HG03442 (cell line): Measurements from ENCODE around the gene INTS1.

ENCODE experiments used
- ATAC-seq: cut with Tn5 transposase; IDR thresholded peaks from one replicate; pipeline ENCODE4 v1.9.1; 2021; ENCODE audit warnings: mild to moderate bottlenecking, moderate library complexity; ENCODE audit not compliant: unreplicated experiment

The INTS1 gene

DNA sequence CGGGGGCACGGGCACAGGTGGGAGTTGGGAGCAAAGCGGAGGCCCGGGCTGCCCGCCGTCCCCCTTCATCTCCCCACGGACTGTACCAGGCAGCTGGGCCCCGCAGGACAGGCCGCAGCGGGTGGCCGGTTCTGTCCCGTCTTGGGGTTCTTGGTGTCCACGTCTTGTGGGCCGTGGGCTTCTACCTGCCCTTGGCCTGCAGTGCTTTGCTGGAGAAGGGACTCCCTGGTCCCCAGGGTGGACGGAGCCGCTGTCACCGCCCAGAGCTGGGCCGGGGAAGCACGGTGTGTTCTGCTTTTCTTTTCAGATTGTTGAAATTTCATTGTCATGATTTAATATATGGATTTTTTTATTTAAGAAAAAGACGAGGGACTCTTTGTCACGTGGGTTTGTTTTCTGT, 38.1 kb upstream of the INTS1 start:
- no peak for ATAC-seq

DNA sequence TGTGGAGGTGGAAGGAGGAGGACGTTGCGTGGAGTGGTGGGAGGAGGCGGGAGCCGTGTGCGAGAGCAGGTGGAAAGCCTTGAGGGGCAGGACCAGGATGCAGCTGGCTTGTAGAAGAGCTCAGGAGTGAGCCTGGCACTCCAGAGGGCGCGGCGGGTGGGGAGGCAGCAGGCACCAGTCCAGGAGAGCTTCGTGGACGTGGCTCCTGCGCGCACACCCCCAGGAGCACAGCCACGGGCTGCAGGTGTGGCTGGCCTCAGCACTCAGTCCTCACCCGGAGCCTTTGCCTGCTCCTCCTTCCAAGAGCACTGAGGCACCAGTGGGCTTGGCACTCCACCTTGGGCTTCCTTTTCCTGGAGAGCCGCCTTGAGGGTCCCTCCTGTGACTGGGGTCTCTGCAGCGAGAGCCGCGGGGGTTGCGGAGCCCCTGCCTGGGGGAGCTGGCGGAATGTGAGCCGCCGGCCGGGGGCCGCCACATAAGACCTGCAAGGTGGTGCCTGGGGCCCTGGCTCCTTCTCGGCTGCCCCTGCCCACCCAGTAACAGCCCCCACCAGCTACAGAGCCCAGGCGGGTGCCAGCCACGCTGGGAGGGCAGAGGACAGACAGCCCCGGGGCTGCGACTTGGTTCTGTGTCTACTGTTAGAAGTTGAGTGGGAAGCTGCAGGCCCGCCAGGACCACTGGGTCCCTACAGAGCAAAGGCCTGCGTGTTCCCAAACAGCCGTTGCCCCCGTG, 37.4 kb upstream of the INTS1 start:
- no peak for ATAC-seq

DNA sequence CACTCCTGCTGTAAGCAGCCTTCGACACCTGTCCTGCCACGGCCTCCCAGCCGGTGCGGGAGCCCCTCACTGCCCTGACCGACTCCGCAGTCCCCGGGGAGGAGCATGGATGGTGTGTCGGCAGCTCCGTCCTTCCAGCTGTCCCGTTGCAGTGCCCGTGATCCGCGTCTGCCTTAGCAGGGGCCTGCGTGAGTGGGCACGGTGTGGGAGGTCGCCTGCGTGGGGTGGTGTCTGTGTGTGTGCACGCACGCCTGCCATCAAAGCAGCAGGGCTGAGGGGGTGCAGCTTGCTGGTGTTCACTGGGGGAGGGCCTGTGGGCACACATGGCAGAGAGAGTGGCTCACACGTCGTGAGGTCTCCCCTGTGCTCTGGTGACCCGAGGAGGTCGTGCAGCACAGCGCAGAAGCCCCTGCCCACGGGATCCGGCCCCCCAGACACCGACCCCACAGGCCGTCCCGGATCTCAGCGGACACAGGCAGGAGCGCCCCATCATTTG, 36.6 kb upstream of the INTS1 start:
- ATAC-seq: no peak

DNA sequence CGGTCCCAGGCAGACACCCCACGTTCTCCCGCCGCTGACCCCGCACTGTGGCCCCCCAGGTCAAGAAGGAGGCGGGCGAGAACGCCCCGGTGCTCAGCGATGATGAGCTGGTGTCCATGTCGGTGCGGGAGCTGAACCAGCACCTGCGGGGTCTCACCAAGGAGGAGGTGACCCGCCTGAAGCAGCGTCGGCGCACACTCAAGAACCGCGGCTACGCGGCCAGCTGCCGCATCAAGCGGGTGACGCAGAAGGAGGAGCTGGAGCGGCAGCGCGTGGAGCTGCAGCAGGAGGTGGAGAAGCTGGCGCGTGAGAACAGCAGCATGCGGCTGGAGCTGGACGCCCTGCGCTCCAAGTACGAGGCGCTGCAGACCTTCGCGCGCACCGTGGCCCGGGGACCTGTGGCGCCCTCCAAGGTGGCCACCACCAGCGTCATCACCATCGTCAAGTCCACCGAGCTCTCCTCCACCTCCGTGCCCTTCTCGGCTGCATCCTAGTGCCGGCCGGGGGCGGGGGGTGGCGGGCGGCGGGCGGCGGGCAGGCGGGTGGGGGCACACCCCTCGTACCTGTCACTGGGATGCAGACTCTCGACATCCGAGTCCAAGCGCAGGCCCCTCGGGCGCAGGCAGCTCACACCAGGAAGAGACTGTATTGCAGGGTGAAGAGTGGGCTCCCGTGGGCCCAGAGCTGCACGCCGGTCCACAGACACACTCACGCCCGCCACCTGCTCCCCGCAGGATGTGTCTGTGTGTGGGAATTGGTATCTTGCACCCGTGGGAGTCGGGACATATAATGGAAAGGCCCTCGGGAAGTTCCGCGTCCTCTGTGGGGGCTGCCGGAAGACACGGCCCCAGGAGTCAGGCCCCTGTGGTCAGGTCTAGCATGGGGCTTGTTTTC, 35.9 kb upstream of the INTS1 start:
- no peak for ATAC-seq

- ATAC-seq: no peak
Observed at GRCh38 chr7:1539181-1539881, 35.1 kb upstream of the INTS1 start.

DNA sequence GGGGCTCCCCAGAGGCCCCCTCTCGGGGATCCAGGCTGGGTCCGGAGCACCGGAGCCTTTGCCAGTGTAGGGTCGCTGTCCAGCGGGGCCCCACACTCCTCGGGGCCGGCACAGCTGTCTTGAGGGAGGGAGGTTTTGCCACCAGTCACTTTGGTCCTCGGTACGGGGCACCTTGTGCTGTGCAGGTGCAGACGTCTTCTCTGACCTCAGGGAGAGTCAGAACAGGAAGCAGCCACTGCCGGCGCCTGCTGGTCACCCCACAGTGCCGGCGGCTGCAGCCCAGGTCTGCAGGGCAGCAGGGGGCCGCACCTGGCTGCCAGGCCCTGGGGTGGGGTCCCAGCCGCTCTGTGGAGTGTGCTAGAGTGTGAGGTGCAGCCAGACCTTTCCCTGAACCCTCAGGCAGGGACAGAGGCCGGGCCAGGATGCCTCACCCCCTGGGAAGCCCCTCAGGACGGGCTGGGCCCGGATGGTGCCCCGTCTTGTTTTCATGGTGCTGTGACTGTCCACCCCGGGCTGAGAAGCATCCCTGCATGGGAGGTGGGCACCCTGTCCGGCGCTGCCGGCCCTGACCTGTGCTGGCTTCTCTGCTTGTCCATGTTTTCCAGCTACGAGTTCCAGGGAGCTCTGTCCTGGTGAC, 34.5 kb upstream of the INTS1 start:
- ATAC-seq: no peak

DNA sequence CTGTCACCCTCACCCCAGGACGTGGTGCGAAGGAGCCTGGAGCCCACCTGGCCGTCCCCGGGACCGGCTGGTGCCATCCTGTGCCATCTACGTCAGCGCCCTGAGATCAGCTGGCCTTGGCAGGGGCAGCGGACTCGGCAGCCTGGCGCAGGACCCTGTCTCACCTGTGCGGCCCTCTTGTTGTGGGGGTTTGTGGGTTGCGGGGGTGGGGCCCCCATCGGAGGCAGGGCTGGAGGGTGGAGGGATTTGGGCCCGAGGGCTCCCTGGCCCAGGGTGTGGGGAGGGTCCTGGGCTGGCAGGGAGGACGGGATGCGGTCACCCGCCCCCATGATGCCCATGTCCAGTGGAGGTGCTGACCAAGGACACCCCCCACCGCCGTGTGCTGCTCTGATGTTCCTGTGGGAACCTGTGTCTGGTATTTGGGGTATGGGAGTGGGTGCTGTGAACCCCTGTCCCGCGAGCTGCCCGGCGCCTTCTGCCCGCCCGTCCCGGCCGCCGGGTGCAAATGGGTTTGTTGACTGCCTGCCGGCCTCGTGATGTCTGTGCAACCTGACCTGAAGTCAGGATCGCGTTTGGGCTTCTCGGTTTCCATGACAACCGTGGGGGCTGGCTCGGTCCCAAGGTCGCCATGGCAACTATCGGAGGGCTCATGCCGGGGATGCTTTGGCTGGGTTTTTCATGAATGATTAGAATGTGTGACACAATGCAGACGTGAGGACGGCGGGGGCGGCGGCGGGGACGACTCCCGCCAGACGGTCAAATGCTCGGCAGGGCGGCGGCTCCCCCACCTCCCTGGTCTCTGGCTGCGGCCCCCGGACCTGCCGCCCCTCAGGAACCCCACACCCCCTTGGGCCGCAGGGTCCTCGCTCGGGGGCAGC, 33.6 kb upstream of the INTS1 start:
- ATAC-seq: no peak

DNA sequence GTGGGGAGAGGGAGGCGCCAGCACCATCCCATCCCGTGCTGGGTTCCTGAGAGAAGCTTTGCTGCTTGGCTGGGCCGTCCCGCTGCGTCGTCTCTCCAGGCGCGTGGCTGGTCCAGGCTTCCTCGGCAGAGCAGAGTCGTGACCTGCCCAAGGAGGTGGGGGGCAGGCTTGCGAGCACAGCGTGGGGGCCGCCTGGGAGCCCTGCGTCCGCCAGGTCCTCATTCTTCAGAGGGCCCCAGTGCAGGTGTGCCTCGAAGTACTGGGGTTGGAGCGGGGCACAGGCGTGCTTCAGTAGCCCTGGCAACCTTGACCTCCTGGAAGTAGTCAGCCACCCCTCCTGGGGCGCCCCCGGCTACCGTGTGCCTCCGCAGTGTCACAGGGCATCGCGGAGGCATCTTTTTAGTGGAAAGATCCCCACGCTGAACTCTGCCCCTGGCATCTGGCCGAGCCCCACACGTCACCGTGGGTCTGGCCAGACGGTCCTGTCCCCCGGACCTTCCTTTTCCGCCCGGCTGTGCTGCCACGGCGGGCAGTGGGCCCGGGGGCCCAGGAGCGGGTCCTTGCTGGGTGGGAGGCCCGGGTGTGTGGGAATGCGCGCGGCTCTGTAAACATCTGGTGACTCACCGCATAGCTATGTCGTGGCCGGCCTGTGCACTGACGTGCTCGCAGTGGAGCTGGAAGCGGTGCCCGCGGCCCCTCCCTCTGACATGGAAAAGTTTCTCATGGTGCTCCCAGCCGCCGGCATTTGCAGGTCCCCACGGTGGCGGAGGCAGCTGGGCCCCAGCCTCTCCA, 32.8 kb upstream of the INTS1 start:
- no peak for ATAC-seq

DNA sequence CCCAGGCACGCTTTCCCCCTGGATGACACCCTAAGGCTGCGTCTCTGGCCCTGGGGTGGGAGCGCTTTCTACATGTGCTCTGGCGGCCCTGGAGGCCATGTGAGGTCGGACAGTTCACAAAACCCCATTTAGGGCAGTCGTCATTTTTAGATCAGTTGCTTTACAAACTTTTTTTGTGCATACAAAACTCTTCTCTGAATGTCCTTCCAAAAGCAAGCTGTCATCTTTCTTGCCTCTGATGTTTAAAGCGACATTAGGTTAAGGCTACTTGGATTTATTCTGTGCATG, 32.2 kb upstream of the INTS1 start:
- ATAC-seq: no peak

- ATAC-seq: no peak
Observed at GRCh38 chr7:1535701-1536454, 31.7 kb upstream of the INTS1 start.

- ATAC-seq: no peak
Observed at GRCh38 chr7:1535100-1535458, 30.9 kb upstream of the INTS1 start.

- no peak for ATAC-seq
Observed at GRCh38 chr7:1534330-1535099, 30.3 kb upstream of the INTS1 start.

DNA sequence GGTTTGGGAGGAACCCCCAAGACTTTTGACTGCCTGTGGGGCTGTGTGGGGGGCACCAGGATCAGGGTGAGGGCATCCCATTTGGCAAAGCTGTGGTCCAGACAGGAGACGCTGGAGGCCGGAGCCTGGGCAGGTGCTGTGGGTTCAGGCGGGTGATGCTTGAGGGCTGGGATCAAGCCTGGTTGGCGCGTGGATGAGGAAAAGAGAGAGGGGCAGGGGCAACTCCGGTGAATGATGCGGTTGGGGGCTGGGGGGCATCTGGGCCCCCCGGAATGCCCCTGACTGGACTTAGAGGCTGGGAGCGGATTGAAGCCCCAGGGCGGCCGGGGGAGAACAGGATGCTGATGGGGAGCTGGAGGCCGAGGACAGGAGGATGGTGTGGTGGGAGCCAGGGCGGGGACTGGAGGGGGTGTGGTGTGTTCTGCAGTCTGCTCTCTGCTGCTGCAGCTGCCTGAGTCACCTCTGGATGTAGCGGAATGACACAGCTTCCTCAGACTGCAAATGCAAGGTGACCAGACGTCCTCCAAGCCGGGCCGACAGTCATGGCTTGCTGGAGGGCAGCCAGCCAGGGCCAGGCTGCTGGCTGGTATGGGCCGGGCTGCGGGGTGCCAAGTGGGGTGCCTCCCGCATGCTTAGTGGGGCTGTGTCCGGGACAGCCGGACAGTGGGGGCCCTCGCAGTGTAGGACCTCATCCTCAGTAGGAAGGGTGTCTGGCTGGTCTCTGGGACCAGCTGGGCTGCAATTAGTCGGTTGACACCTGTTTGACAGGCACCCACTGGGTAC, 29.5 kb upstream of the INTS1 start:
- no peak for ATAC-seq

- no peak for ATAC-seq
Observed at GRCh38 chr7:1533255-1533546, 29.0 kb upstream of the INTS1 start.

GRCh38 chr7:1532456-1533254, 28.5 kb upstream of the INTS1 start:
- ATAC-seq: no peak

- ATAC-seq: no peak
Observed at GRCh38 chr7:1531979-1532455, 27.8 kb upstream of the INTS1 start.
